ENCODE results near the gene KLHDC4. TPM values are rescaled to one million over a fixed set of nuclear protein-coding genes. Genes with fewer than 3 reads are reported as not detected.

The KLHDC4 gene
- total RNA-seq, 1 donor from 2014 or later: 29.8 TPM

- Histone ChIP-seq H3K27me3 (ENCODE audit: insufficient read depth, low read length) (peaks cover 10% of the 10 kb centered on the region), H3K4me1 (ENCODE audit: insufficient read depth, low read length) (no peaks in the 10 kb centered on the region), H3K4me2 (ENCODE audit: low read length) (no peak overlapping the region), H2AFZ (ENCODE audit: low read depth, low read length) (no peak overlapping the region), H3K4me3 (ENCODE audit: insufficient read depth, low read depth, low read length) (no peak overlapping the region), H4K20me1 (ENCODE audit: insufficient read depth, low read length) (no peaks in the 10 kb centered on the region), H3K9me3 (ENCODE audit: insufficient read depth, low read depth, low read length) (no peaks in the 10 kb centered on the region), H3K36me3 (ENCODE audit: insufficient read depth, low read length) (no peaks in the 10 kb centered on the region), H3K9ac (ENCODE audit: low read length) (no peak overlapping the region), H3K27ac (ENCODE audit: low read depth, low read length) (no peak overlapping the region), H3K79me2 (ENCODE audit: insufficient read depth, low read length) (no peaks in the 10 kb centered on the region)
- no peaks in the 10 kb centered on the region for H3K4me1 Mint-ChIP-seq (ENCODE audit: low read depth, unreplicated experiment)
- peaks cover 15% of the 10 kb centered on the region for H3K27me3 Mint-ChIP-seq (ENCODE audit: low read depth, unreplicated experiment)
- no peaks in the 10 kb centered on the region for H3K36me3 Mint-ChIP-seq (ENCODE audit: low read depth, unreplicated experiment)
- FAIRE-seq (no peak), DNase-seq (ENCODE audit: low read depth) (no peak)
- TF ChIP-seq CTCF (IDR thresholded peaks at IDR 0.05; ENCODE audit: insufficient read depth, low read depth, low read length) (no peak), EZH2 (IDR thresholded peaks at IDR 0.05; ENCODE audit: insufficient read depth, low read length) (no peak)
- no peak overlapping the region for H3K27ac Mint-ChIP-seq (ENCODE audit: unreplicated experiment)
- H3K9me3 Mint-ChIP-seq (ENCODE audit: unreplicated experiment): no peaks in the 10 kb centered on the region
- no peak overlapping the region for H3K4me3 Mint-ChIP-seq (ENCODE audit: unreplicated experiment)
Observed at GRCh38 chr16:87665193-87665592, 100.6 kb downstream of the KLHDC4 start.

- Histone ChIP-seq H3K27ac (ENCODE audit: low read depth, low read length) (no peak overlapping the region), H3K9ac (ENCODE audit: low read length) (no peak overlapping the region), H3K9me3 (ENCODE audit: insufficient read depth, low read depth, low read length) (no peaks in the 10 kb centered on the region), H3K4me3 (ENCODE audit: insufficient read depth, low read depth, low read length) (no peak overlapping the region), H3K79me2 (ENCODE audit: insufficient read depth, low read length) (no peaks in the 10 kb centered on the region), H3K4me1 (ENCODE audit: insufficient read depth, low read length) (no peaks in the 10 kb centered on the region), H3K4me2 (ENCODE audit: low read length) (no peak overlapping the region), H4K20me1 (ENCODE audit: insufficient read depth, low read length) (no peaks in the 10 kb centered on the region), H2AFZ (ENCODE audit: low read depth, low read length) (no peak overlapping the region), H3K27me3 (ENCODE audit: insufficient read depth, low read length) (peaks cover 10% of the 10 kb centered on the region), H3K36me3 (ENCODE audit: insufficient read depth, low read length) (no peaks in the 10 kb centered on the region)
- H3K4me3 Mint-ChIP-seq (ENCODE audit: unreplicated experiment): no peak overlapping the region
- no peak for FAIRE-seq
- no peak overlapping the region for H3K27ac Mint-ChIP-seq (ENCODE audit: unreplicated experiment)
- DNase-seq (ENCODE audit: low read depth): no peak
- no peaks in the 10 kb centered on the region for H3K9me3 Mint-ChIP-seq (ENCODE audit: unreplicated experiment)
- H3K36me3 Mint-ChIP-seq (ENCODE audit: low read depth, unreplicated experiment): no peaks in the 10 kb centered on the region
- no peak for TF ChIP-seq EZH2 (IDR thresholded peaks at IDR 0.05; ENCODE audit: insufficient read depth, low read length)
- TF ChIP-seq CTCF (IDR thresholded peaks at IDR 0.05; ENCODE audit: insufficient read depth, low read depth, low read length): no peak
- no peaks in the 10 kb centered on the region for H3K4me1 Mint-ChIP-seq (ENCODE audit: low read depth, unreplicated experiment)
- H3K27me3 Mint-ChIP-seq (ENCODE audit: low read depth, unreplicated experiment): peaks cover 15% of the 10 kb centered on the region
Observed at GRCh38 chr16:87664792-87665191, 101.0 kb downstream of the KLHDC4 start.

- DNase-seq (ENCODE audit: low read depth): no peak
- Mint-ChIP-seq H3K4me1 (ENCODE audit: low read depth, unreplicated experiment) (no peaks in the 10 kb centered on the region), H3K27me3 (ENCODE audit: low read depth, unreplicated experiment) (peaks cover 7% of the 10 kb centered on the region), H3K27ac (ENCODE audit: unreplicated experiment) (no peak overlapping the region), H3K36me3 (ENCODE audit: low read depth, unreplicated experiment) (no peaks in the 10 kb centered on the region), H3K4me3 (ENCODE audit: unreplicated experiment) (no peak overlapping the region), H3K9me3 (ENCODE audit: unreplicated experiment) (peaks cover 2% of the 10 kb centered on the region)
- Histone ChIP-seq H3K79me2 (ENCODE audit: insufficient read depth, low read length) (no peaks in the 10 kb centered on the region), H3K4me2 (ENCODE audit: low read length) (no peak overlapping the region), H3K27me3 (ENCODE audit: insufficient read depth, low read length) (peaks cover 10% of the 10 kb centered on the region), H3K9ac (ENCODE audit: low read length) (no peak overlapping the region), H3K4me1 (ENCODE audit: insufficient read depth, low read length) (no peaks in the 10 kb centered on the region), H2AFZ (ENCODE audit: low read depth, low read length) (no peak overlapping the region), H3K9me3 (ENCODE audit: insufficient read depth, low read depth, low read length) (peaks cover 4% of the 10 kb centered on the region), H4K20me1 (ENCODE audit: insufficient read depth, low read length) (no peaks in the 10 kb centered on the region), H3K27ac (ENCODE audit: low read depth, low read length) (no peak overlapping the region), H3K4me3 (ENCODE audit: insufficient read depth, low read depth, low read length) (no peak overlapping the region), H3K36me3 (ENCODE audit: insufficient read depth, low read length) (no peaks in the 10 kb centered on the region)
- no peak for FAIRE-seq
- no peak for TF ChIP-seq CTCF (IDR thresholded peaks at IDR 0.05; ENCODE audit: insufficient read depth, low read depth, low read length)
- no peak for TF ChIP-seq EZH2 (IDR thresholded peaks at IDR 0.05; ENCODE audit: insufficient read depth, low read length)
Observed at GRCh38 chr16:87662254-87663204, 103.3 kb downstream of the KLHDC4 start.

All from astrocyte (in vitro differentiated cells and primary cell).